ENCODE data around the gene SPINK8. TPM values are rescaled to one million over a fixed set of nuclear protein-coding genes. Genes with fewer than 3 reads are reported as not detected.
"Not testable (repeated sequence)": the region's sequence is repeated elsewhere in the genome, so short reads cannot be mapped to it uniquely, and the experiment has no call there.

The SPINK8 gene
- total and polyA plus RNA-seq, 2 donors from 2014 or later, result not detected

DNA sequence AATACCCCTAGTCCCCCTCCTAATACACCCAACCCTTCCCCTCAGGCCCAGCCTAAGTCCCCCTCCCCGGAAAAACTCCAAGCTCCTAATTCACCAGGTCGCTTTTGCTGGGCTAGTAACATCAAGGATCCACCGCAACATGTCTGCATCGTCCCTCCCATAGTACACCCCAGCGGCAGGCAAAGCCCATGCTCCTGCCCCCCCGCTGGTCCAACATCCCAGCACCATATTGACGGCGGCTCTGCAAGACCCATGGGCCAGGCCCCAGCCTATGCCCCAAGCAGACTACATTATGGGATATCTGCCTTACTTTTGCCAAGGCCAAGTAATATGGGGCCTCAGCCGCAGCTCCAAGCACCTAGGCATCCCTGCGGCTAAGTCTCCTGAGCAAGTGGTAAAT, 59.0 kb downstream of the SPINK8 start:
- TF ChIP-seq, protein P1, sequence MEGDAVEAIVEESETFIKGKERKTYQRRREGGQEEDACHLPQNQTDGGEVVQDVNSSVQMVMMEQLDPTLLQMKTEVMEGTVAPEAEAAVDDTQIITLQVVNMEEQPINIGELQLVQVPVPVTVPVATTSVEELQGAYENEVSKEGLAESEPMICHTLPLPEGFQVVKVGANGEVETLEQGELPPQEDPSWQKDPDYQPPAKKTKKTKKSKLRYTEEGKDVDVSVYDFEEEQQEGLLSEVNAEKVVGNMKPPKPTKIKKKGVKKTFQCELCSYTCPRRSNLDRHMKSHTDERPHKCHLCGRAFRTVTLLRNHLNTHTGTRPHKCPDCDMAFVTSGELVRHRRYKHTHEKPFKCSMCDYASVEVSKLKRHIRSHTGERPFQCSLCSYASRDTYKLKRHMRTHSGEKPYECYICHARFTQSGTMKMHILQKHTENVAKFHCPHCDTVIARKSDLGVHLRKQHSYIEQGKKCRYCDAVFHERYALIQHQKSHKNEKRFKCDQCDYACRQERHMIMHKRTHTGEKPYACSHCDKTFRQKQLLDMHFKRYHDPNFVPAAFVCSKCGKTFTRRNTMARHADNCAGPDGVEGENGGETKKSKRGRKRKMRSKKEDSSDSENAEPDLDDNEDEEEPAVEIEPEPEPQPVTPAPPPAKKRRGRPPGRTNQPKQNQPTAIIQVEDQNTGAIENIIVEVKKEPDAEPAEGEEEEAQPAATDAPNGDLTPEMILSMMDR (IDR thresholded peaks at IDR 0.05; ENCODE audit: borderline replicate concordance, extremely low read depth, insufficient read depth), result no peak
- Histone ChIP-seq H3K27ac (ENCODE audit: low read depth in 2 of 2, low read length in 2 of 2) (no peak overlapping the region), H3K4me3 (ENCODE audit: low read length in 3 of 3) (no peak overlapping the region), H3K27me3 (ENCODE audit: control insufficient read depth, insufficient read depth, low read length) (no peaks in the 10 kb centered on the region), H3K9me3 (ENCODE audit: control insufficient read depth in 2 of 3, insufficient read depth in 1 of 3, low read length in 3 of 3) (no peaks in the 10 kb centered on the region), H3K9ac (ENCODE audit: low read length in 3 of 3) (no peak overlapping the region), H3K36me3 (ENCODE audit: control insufficient read depth in 2 of 3, insufficient read depth in 3 of 3, low read length in 3 of 3) (peaks cover 0 to 5% (median 0%) of the 10 kb centered on the region in 3 donors), H3K4me1 (ENCODE audit: control insufficient read depth in 2 of 3, insufficient read depth in 2 of 3, low read depth in 1 of 3, low read length in 3 of 3) (peaks cover 0 to 2% (median 1%) of the 10 kb centered on the region in 3 donors)
- DNase-seq (no peak), FAIRE-seq (no peak)
- intact Hi-C loops (cut with DNase I), result loop anchor here (10.0 kb wide), 1 partner anchor 160 kb away; the partner anchor contains the start of gene PLXNB1

DNA sequence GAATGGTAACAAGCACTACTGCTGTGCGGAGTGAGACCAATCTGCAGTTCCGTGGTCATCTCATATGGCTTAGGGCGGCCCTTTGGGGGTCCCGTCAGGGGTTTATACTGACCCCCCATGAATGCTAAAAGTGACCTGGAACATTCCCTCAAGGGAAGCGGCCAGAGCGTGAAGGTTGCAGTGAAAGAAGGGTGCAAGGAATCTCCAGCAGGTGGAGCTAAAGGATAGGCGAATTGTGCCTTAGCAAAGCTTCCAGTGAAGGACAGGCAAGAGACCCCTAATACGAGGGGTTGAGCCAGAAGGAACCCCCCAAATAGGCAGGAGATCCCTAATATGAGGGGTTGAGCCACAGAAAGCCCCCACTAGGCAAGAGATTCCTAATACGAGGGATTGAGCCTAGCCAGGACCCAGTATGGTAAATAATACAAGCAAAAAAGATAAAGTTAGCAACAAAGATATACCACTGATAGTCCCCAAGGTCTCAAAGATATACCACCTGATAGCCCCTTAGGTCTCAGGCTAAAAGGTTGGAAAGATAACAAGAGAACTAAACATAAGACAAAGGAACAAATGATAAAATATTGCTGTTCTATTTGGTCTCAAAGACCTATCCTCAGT, 59.8 kb downstream of the SPINK8 start:
- H3K36me3 ChIP-seq (ENCODE audit: control insufficient read depth in 2 of 3, insufficient read depth in 3 of 3, low read length in 3 of 3), result peaks cover 0 to 11% (median 3%) of the 10 kb centered on the region in 3 donors
- no peak overlapping the region for H3K9ac ChIP-seq (ENCODE audit: low read length in 3 of 3)
- peak in 4 of 5 donors; percentile 62 to 84 (median 76) for DNase-seq
- intact Hi-C loops (cut with DNase I), result loop anchor here (10.0 kb wide), 1 partner anchor 161 kb away; the partner anchor contains the start of gene PLXNB1
- H3K9me3 ChIP-seq (ENCODE audit: control insufficient read depth in 2 of 3, insufficient read depth in 1 of 3, low read length in 3 of 3), result no peaks in the 10 kb centered on the region
- TF ChIP-seq, protein P1 (IDR thresholded peaks at IDR 0.05; ENCODE audit: borderline replicate concordance, extremely low read depth, insufficient read depth), result peak; percentile 86
- H3K27ac ChIP-seq (ENCODE audit: low read depth in 2 of 2, low read length in 2 of 2), result no peak overlapping the region
- peaks cover 0 to 6% (median 2%) of the 10 kb centered on the region in 3 donors for H3K4me1 ChIP-seq (ENCODE audit: control insufficient read depth in 2 of 3, insufficient read depth in 2 of 3, low read depth in 1 of 3, low read length in 3 of 3)
- H3K4me3 ChIP-seq (ENCODE audit: low read length in 3 of 3), result no peak overlapping the region
- no peaks in the 10 kb centered on the region for H3K27me3 ChIP-seq (ENCODE audit: control insufficient read depth, insufficient read depth, low read length)
- no peak for FAIRE-seq

DNA sequence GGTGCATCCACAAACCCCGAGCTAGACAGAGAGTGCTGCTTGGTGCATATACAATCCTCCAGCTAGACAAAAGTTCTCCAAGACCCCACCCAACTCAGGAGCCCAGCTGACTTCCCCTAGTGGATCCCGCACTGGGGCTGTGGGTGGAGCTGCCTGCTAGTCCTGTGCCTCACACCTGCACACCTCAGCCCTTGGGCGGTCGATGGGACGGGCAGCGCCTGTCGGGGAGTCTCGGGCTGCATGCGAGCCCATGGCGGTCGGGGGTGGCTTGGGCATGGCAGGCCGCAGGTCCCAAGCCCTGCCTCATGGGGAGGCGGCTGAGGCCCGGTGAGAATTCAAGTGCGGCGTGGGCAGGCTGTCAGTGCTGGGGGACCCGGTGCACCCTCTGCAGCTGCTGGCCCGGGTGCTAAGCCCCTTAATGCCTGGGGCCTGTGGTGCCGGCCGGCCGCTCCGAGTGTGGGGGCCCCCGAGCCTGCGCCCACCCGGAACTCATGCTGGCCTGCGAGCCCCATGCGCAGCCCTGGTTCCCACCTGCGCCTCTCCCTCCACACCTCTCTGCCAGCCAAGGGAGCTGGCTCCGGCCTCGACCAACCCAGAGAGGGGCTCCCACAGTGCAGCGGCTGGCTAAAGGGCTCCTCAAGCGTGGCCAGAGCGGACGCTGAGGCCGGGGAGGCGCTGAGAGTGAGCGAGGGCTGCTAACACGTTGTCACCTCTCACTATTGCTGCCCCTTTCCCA, 61.5 kb downstream of the SPINK8 start:
- no peak overlapping the region for H3K4me3 ChIP-seq (ENCODE audit: low read length in 3 of 3)
- peaks cover 0 to 15% (median 5%) of the 10 kb centered on the region in 3 donors for H3K36me3 ChIP-seq (ENCODE audit: control insufficient read depth in 2 of 3, insufficient read depth in 3 of 3, low read length in 3 of 3)
- FAIRE-seq, result no peak
- no peaks in the 10 kb centered on the region for H3K27me3 ChIP-seq (ENCODE audit: control insufficient read depth, insufficient read depth, low read length)
- TF ChIP-seq, protein P1 (IDR thresholded peaks at IDR 0.05; ENCODE audit: borderline replicate concordance, extremely low read depth, insufficient read depth), result no peak
- no peak overlapping the region for H3K9ac ChIP-seq (ENCODE audit: low read length in 3 of 3)
- no peaks in the 10 kb centered on the region for H3K9me3 ChIP-seq (ENCODE audit: control insufficient read depth in 2 of 3, insufficient read depth in 1 of 3, low read length in 3 of 3)
- DNase-seq, result peak in 1 of 5 donors; percentile 76
- intact Hi-C loops (cut with DNase I), result loop anchor here (10.0 kb wide), 1 partner anchor 163 kb away; the partner anchor contains the start of gene PLXNB1
- H3K27ac ChIP-seq (ENCODE audit: low read depth in 2 of 2, low read length in 2 of 2), result no peak overlapping the region
- H3K4me1 ChIP-seq (ENCODE audit: control insufficient read depth in 2 of 3, insufficient read depth in 2 of 3, low read depth in 1 of 3, low read length in 3 of 3), result peaks cover 0 to 6% (median 2%) of the 10 kb centered on the region in 3 donors

DNA sequence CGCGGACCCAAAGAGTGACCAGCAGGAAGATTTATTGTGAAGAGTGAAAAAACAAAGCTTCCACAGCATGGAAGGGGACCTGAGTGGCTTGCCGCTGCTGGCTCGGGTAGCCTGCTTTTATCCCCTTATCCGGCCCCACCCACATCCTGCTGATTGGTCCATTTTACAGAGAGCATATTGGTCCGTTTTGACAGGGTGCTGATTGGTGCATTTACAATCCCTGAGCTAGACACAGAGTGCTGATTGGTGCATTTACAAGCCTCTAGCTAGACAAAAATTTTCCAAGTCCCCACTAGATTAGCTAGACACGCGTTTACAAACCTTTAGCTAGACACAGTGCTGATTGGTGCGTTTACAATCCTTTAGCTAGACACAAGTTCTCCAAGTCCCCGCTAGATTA, 62.2 kb downstream of the SPINK8 start:
- FAIRE-seq; DNase-seq; H3K9ac ChIP-seq (ENCODE audit: low read length in 3 of 3); H3K27me3 ChIP-seq (ENCODE audit: control insufficient read depth, insufficient read depth, low read length); H3K27ac ChIP-seq (ENCODE audit: low read depth in 2 of 2, low read length in 2 of 2); H3K4me3 ChIP-seq (ENCODE audit: low read length in 3 of 3); H3K9me3 ChIP-seq (ENCODE audit: control insufficient read depth in 2 of 3, insufficient read depth in 1 of 3, low read length in 3 of 3); H3K4me1 ChIP-seq (ENCODE audit: control insufficient read depth in 2 of 3, insufficient read depth in 2 of 3, low read depth in 1 of 3, low read length in 3 of 3): not testable (repeated sequence)
- peaks cover 0 to 15% (median 5%) of the 10 kb centered on the region in 3 donors for H3K36me3 ChIP-seq (ENCODE audit: control insufficient read depth in 2 of 3, insufficient read depth in 3 of 3, low read length in 3 of 3)
- intact Hi-C loops (cut with DNase I), result loop anchor here (10.0 kb wide), 1 partner anchor 164 kb away; the partner anchor contains the start of gene PLXNB1

Measured in kidney (tissue), 14 donors.